GM10847 (cell line): ENCODE results near the gene LGR4.

Source experiments
- POLR2A ChIP-seq: IDR thresholded peaks from 2 replicates; pipeline ENCODE4 v1.6.1; 2011; ENCODE audit not compliant: insufficient read length; ENCODE audit errors: extremely low read depth

Gene LGR4

GRCh38 chr11:27423125-27423524 is 49.5 kb downstream of the LGR4 start:
- no peak for TF ChIP-seq POLR2A

- no peak for TF ChIP-seq POLR2A
These were observed 50.6 kb downstream of the LGR4 start for GRCh38 chr11:27421819-27422494.

GRCh38 chr11:27420722-27421572 is 51.6 kb downstream of the LGR4 start:
- no peak for TF ChIP-seq POLR2A

GRCh38 chr11:27420217-27420616 is 52.4 kb downstream of the LGR4 start:
- no peak for TF ChIP-seq POLR2A

- TF ChIP-seq POLR2A = no peak
These were observed 54.2 kb downstream of the LGR4 start for GRCh38 chr11:27418356-27418755.

GRCh38 chr11:27416568-27417176 is 55.9 kb downstream of the LGR4 start:
- TF ChIP-seq POLR2A = no peak

GRCh38 chr11:27414644-27415043 is 57.9 kb downstream of the LGR4 start:
- TF ChIP-seq POLR2A = no peak

GRCh38 chr11:27413218-27413617 is 59.4 kb downstream of the LGR4 start:
- no peak for TF ChIP-seq POLR2A

- TF ChIP-seq POLR2A = no peak
These were observed 60.3 kb downstream of the LGR4 start for GRCh38 chr11:27412192-27412691.

GRCh38 chr11:27411328-27411727 is 61.3 kb downstream of the LGR4 start:
- TF ChIP-seq POLR2A = no peak

GRCh38 chr11:27410272-27410671 is 62.3 kb downstream of the LGR4 start:
- TF ChIP-seq POLR2A = no peak

GRCh38 chr11:27409742-27410141 is 62.8 kb downstream of the LGR4 start:
- TF ChIP-seq POLR2A = no peak

GRCh38 chr11:27409049-27409448 is 63.5 kb downstream of the LGR4 start:
- no peak for TF ChIP-seq POLR2A

GRCh38 chr11:27408246-27408800 is 64.3 kb downstream of the LGR4 start:
- TF ChIP-seq POLR2A = no peak

GRCh38 chr11:27406498-27407354 is 65.9 kb downstream of the LGR4 start:
- TF ChIP-seq POLR2A = no peak
